ENCODE measurements around the gene CCL23. TPM values are rescaled to one million over a fixed set of nuclear protein-coding genes. Genes with fewer than 3 reads are reported as not detected.

CCL23 gene
- total RNA-seq, 1 experiment from 2014 or later, result not detected

DNA sequence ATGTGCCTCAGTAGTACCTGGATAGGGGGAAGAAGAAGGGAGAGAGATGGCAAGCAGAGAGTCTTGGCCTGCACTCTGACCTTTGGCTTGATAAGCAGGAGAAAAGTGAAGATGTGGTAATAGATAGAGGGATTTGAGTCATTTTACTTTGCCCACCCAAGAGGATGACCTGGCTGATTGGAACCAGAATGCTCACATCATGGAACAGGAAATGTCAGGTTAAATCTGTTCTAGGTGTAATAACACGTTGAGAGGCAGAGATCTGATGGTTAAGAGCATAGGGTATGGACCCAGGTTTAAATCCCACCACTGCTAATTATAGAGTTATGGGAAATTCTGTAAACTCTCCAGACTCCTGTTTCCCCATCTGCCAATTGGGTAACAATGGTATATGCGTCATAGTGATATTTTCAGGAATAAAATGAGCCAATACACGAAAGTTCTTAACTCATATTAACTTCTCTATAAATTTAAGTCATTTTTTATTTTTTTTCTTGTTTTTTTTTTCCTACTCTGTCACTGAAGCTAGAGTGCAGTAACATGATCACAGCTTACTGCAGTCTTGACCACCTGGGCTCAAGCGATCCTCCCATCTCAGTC lies 38.2 kb upstream of the CCL23 start:
- CTCF ChIA-PET, result no interaction called here
- H3K36me3 Mint-ChIP-seq (ENCODE audit: insufficient read depth, unreplicated experiment), result no peaks in the 10 kb centered on the region
- TF ChIP-seq, protein P1, sequence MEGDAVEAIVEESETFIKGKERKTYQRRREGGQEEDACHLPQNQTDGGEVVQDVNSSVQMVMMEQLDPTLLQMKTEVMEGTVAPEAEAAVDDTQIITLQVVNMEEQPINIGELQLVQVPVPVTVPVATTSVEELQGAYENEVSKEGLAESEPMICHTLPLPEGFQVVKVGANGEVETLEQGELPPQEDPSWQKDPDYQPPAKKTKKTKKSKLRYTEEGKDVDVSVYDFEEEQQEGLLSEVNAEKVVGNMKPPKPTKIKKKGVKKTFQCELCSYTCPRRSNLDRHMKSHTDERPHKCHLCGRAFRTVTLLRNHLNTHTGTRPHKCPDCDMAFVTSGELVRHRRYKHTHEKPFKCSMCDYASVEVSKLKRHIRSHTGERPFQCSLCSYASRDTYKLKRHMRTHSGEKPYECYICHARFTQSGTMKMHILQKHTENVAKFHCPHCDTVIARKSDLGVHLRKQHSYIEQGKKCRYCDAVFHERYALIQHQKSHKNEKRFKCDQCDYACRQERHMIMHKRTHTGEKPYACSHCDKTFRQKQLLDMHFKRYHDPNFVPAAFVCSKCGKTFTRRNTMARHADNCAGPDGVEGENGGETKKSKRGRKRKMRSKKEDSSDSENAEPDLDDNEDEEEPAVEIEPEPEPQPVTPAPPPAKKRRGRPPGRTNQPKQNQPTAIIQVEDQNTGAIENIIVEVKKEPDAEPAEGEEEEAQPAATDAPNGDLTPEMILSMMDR (IDR thresholded peaks at IDR 0.05; ENCODE audit: insufficient read depth in 1 of 2, low read depth in 1 of 2, low read length in 1 of 2, severe bottlenecking in 1 of 2, unreplicated experiment in 1 of 2), result no peak
- H3K9me3 Mint-ChIP-seq (ENCODE audit: unreplicated experiment), result peaks cover 6% of the 10 kb centered on the region
- POLR2A ChIA-PET, result no interaction called here
- BruUV-seq (replicated peaks), result no TSS peak
- H3K4me1 ChIP-seq, result no peaks in the 10 kb centered on the region
- H3K27me3 Mint-ChIP-seq (ENCODE audit: insufficient read depth, unreplicated experiment), result peaks cover 5% of the 10 kb centered on the region
- H3K36me3 ChIP-seq (ENCODE audit: control insufficient read depth, insufficient read depth, low read length), result no peaks in the 10 kb centered on the region
- no peaks in the 10 kb centered on the region for H3K27me3 ChIP-seq (replicated peaks; ENCODE audit: control insufficient read depth, insufficient read depth, low read length)
- no peak for DNase-seq
- no peaks in the 10 kb centered on the region for H3K4me1 Mint-ChIP-seq (ENCODE audit: low read depth, unreplicated experiment)
- no peak overlapping the region for H3K4me3 Mint-ChIP-seq (ENCODE audit: unreplicated experiment)
- no peak overlapping the region for H3K4me3 ChIP-seq (ENCODE audit: low read depth, low read length)
- H3K27ac Mint-ChIP-seq (ENCODE audit: unreplicated experiment), result no peak overlapping the region
- intact Hi-C loops (cut with micrococcal nuclease; ENCODE audit: unreplicated experiment), result no loop called here
- H3K9me3 ChIP-seq, result 0 out of 2 replicates have a peak, but pooled peaks cover 2% of the 10 kb centered on the region

DNA sequence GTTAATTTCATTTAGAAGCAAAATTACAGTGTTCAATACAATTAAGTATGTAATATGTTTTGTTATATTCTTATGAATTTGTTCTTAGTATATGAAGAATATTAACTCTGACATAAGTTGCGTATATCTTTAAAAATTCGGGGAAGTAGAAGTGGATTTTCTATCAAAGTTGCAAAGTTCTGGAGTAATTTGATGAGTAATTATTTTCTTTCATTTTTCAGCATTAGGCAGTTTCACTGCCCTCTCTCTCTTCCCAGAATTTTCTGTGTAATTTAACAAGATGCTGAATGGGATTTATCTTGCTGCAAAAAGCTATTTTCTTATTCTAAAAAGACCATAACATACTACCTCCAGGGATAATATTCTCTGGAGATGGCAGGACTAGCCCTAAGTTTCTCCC lies 37.4 kb upstream of the CCL23 start:
- Mint-ChIP-seq H3K27me3 (ENCODE audit: insufficient read depth, unreplicated experiment) (peaks cover 7% of the 10 kb centered on the region), H3K27ac (ENCODE audit: unreplicated experiment) (no peak overlapping the region), H3K4me1 (ENCODE audit: low read depth, unreplicated experiment) (no peaks in the 10 kb centered on the region), H3K9me3 (ENCODE audit: unreplicated experiment) (peaks cover 11% of the 10 kb centered on the region), H3K36me3 (ENCODE audit: insufficient read depth, unreplicated experiment) (no peaks in the 10 kb centered on the region), H3K4me3 (ENCODE audit: unreplicated experiment) (no peak overlapping the region)
- Histone ChIP-seq H3K4me1 (no peaks in the 10 kb centered on the region), H3K36me3 (ENCODE audit: control insufficient read depth, insufficient read depth, low read length) (no peaks in the 10 kb centered on the region), H3K27me3 (replicated peaks; ENCODE audit: control insufficient read depth, insufficient read depth, low read length) (no peaks in the 10 kb centered on the region), H3K9me3 (0 out of 2 replicates have a peak, but pooled peaks cover 2% of the 10 kb centered on the region), H3K4me3 (ENCODE audit: low read depth, low read length) (no peak overlapping the region)
- CTCF ChIA-PET, result no interaction called here
- intact Hi-C loops (cut with micrococcal nuclease; ENCODE audit: unreplicated experiment), result no loop called here
- POLR2A ChIA-PET, result no interaction called here
- no peak for DNase-seq
- TF ChIP-seq, protein P1 (IDR thresholded peaks at IDR 0.05; ENCODE audit: insufficient read depth in 1 of 2, low read depth in 1 of 2, low read length in 1 of 2, severe bottlenecking in 1 of 2, unreplicated experiment in 1 of 2), result no peak
- BruUV-seq (replicated peaks), result no TSS peak

DNA sequence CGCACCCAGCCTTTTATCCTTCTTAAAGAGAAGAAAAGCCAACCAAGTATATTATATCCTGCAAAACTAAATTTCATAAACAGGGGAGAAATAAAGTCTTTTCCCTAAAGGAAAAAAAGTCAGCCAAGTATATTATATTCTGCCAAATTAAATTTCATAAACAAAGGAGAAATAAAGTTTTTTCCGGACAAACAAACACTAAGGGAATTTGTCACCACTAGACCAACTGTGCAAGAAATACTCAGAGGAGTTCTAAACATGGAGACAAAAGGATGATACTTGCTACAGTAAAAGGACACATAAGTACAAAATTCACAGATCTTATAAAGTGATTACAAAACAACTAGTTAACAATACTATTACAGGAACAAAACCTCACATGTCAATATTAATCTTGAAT lies 31.9 kb upstream of the CCL23 start:
- intact Hi-C loops (cut with micrococcal nuclease; ENCODE audit: unreplicated experiment), result no loop called here
- Mint-ChIP-seq H3K4me3 (ENCODE audit: unreplicated experiment) (no peak overlapping the region), H3K9me3 (ENCODE audit: unreplicated experiment) (peaks cover 44% of the 10 kb centered on the region), H3K36me3 (ENCODE audit: insufficient read depth, unreplicated experiment) (no peaks in the 10 kb centered on the region), H3K27me3 (ENCODE audit: insufficient read depth, unreplicated experiment) (peaks cover 18% of the 10 kb centered on the region), H3K4me1 (ENCODE audit: low read depth, unreplicated experiment) (no peaks in the 10 kb centered on the region), H3K27ac (ENCODE audit: unreplicated experiment) (no peak overlapping the region)
- TF ChIP-seq, protein P1 (IDR thresholded peaks at IDR 0.05; ENCODE audit: insufficient read depth in 1 of 2, low read depth in 1 of 2, low read length in 1 of 2, severe bottlenecking in 1 of 2, unreplicated experiment in 1 of 2), result no peak
- DNase-seq, result no peak
- Histone ChIP-seq H3K9me3 (peaks cover 2% of the 10 kb centered on the region; the same call in 1 of the 2 replicates), H3K27me3 (replicated peaks; ENCODE audit: control insufficient read depth, insufficient read depth, low read length) (no peaks in the 10 kb centered on the region), H3K36me3 (ENCODE audit: control insufficient read depth, insufficient read depth, low read length) (no peaks in the 10 kb centered on the region), H3K4me3 (ENCODE audit: low read depth, low read length) (no peak overlapping the region), H3K4me1 (no peaks in the 10 kb centered on the region)
- ChIA-PET CTCF (no interaction called here), POLR2A (no interaction called here)
- no TSS peak for BruUV-seq (replicated peaks)
